Endothelial cell of umbilical vein (primary cell): ENCODE data around the gene SQSTM1. TPM values are rescaled to one million over a fixed set of nuclear protein-coding genes. Genes with fewer than 3 reads are reported as not detected.

ENCODE experiments used
- BruUV-seq: library from RNA; stranded (reverse); fragments of 400-500 nt; replicated peaks from 2 replicates; lab custom pipeline; 2021; lab: Mats Ljungman, UMichigan
- CTCF ChIA-PET: fragments of 300-600, 350-600 bp; sonication (Branson Sonifier 250); formaldehyde crosslinking; loops from one replicate; lab custom pipeline; 2021; ENCODE audit warnings: antibody characterized with exemption, inconsistent platforms; lab: Charles Lee
- POLR2A ChIA-PET: fragments of 300-600, 350-600 bp; sonication (Branson Sonifier 250); formaldehyde crosslinking; loops from one replicate; lab custom pipeline; 2021; ENCODE audit warnings: antibody characterized with exemption, inconsistent platforms; lab: Charles Lee
- DNase-seq: peaks from one replicate; pipeline ENCODE4 v3.0.0-alpha.2; 2011; ENCODE audit warnings: low read depth, low spot score
- FAIRE-seq: peaks from 2 replicates; lab custom pipeline; 2011; peaks lifted over from hg19 to GRCh38; lab: Jason Lieb, UNC
- H2AFZ ChIP-seq: 2 replicates; pipeline ENCODE4 v1.6.0; 2012; ENCODE audit warnings: low read depth, low read length, control low read depth, inconsistent platforms
- H3K27ac ChIP-seq: 2 replicates; pipeline ENCODE4 v1.5.1; 2011; ENCODE audit warnings: low read depth, mild to moderate bottlenecking, control low read depth, low read length, moderate library complexity; ENCODE audit not compliant: insufficient read depth
- H3K27me3 ChIP-seq, 2 experiments: 2 replicates each; pipeline versions ENCODE4 v1.6.0 to v1.6.1; 2011; ENCODE audit warnings: low read length in 2 of 2, mixed read lengths in 1 of 2; ENCODE audit not compliant: control insufficient read depth in 2 of 2, insufficient read depth in 2 of 2
- H3K36me3 ChIP-seq, 2 experiments: 2 replicates in 1 of 2; 3 replicates in 1 of 2; pipeline ENCODE4 v1.5.1; 2011; ENCODE audit warnings: low read length in 2 of 2, mild to moderate bottlenecking in 1 of 2, moderate library complexity in 1 of 2; ENCODE audit not compliant: control insufficient read depth in 2 of 2, insufficient read depth in 2 of 2; ENCODE audit errors: extremely low read depth in 1 of 2
- H3K4me1 ChIP-seq: 3 replicates; pipeline ENCODE4 v1.5.1; 2011; ENCODE audit warnings: mild to moderate bottlenecking, low read length; ENCODE audit not compliant: control insufficient read depth, insufficient read depth; ENCODE audit errors: extremely low read depth
- H3K4me2 ChIP-seq: 2 replicates; pipeline ENCODE4 v1.6.1; 2011; ENCODE audit warnings: low read length, control low read depth, mixed read lengths; ENCODE audit not compliant: insufficient read depth
- H3K4me3 ChIP-seq, 3 experiments: fragments of 200-600 bp in 1 of 3; sonication (generic), shearing (Covaris generic) in 1 of 3; replicated peaks in 1 of 3; 2 replicates each; pipeline ENCODE4 v1.5.1; 2011 to 2016; ENCODE audit warnings: control low read depth in 3 of 3, low read length in 3 of 3, mild to moderate bottlenecking in 2 of 3, inconsistent platforms in 1 of 3, low read depth in 1 of 3, moderate library complexity in 1 of 3; ENCODE audit not compliant: insufficient read depth in 1 of 3
- H3K79me2 ChIP-seq: 2 replicates; pipeline ENCODE4 v1.6.0; 2012; ENCODE audit warnings: low read length, inconsistent platforms; ENCODE audit not compliant: control insufficient read depth, insufficient read depth
- H3K9ac ChIP-seq: replicated peaks from 2 replicates; pipeline ENCODE3; 2011; ENCODE audit warnings: low read length, control low read depth; ENCODE audit not compliant: insufficient read depth; ENCODE audit errors: extremely low read depth
- H3K9me1 ChIP-seq: replicated peaks from 3 replicates; pipeline ENCODE4 v1.6.0; 2011; ENCODE audit warnings: mild to moderate bottlenecking, low read length; ENCODE audit not compliant: control insufficient read depth, insufficient read depth; ENCODE audit errors: extremely low read depth
- H3K9me3 ChIP-seq: replicated peaks from 2 replicates; pipeline ENCODE4 v1.5.1; 2012; ENCODE audit warnings: low read length, inconsistent platforms; ENCODE audit not compliant: control insufficient read depth, insufficient read depth
- H4K20me1 ChIP-seq: replicated peaks from 2 replicates; pipeline ENCODE3; 2011; ENCODE audit warnings: mild to moderate bottlenecking, low read length; ENCODE audit not compliant: control insufficient read depth, insufficient read depth; ENCODE audit errors: extremely low read depth
- CTCF ChIP-seq, 2 donors: IDR thresholded peaks; 1 replicate in 1 of 2; 2 replicates in 1 of 2; pipeline ENCODE4 v1.5.1; 2011; ENCODE audit warnings: low read length in 2 of 2, mild to moderate bottlenecking in 2 of 2, moderate library complexity in 2 of 2, control low read depth in 1 of 2, inconsistent platforms in 1 of 2, low read depth in 1 of 2; ENCODE audit not compliant: insufficient read depth in 1 of 2; ENCODE audit errors: extremely low read depth in 1 of 2
- EZH2 ChIP-seq: IDR thresholded peaks from 2 replicates; pipeline ENCODE4 v1.6.1; 2012; ENCODE audit warnings: borderline replicate concordance, low read depth, mild to moderate bottlenecking, moderate library complexity, low read length, inconsistent platforms; ENCODE audit not compliant: severe bottlenecking
- FOS ChIP-seq: IDR thresholded peaks from 2 replicates; pipeline ENCODE4 v1.6.1; 2011; ENCODE audit warnings: mild to moderate bottlenecking, low read length, moderate library complexity, borderline replicate concordance; ENCODE audit not compliant: insufficient read depth
- GATA2 ChIP-seq: IDR thresholded peaks from 2 replicates; pipeline ENCODE4 v1.7.0; 2011; ENCODE audit warnings: low read depth, mild to moderate bottlenecking, moderate library complexity, mixed read lengths, low read length; ENCODE audit not compliant: insufficient read length, insufficient read depth
- JUN ChIP-seq: IDR thresholded peaks from 2 replicates; pipeline ENCODE4 v1.6.1; 2011; ENCODE audit warnings: borderline replicate concordance, low read depth; ENCODE audit not compliant: insufficient read length, insufficient read depth
- MAX ChIP-seq: IDR thresholded peaks from 2 replicates; pipeline ENCODE4 v1.6.1; 2011; ENCODE audit not compliant: insufficient read depth, insufficient read length
- MYC ChIP-seq: IDR thresholded peaks from one replicate; pipeline ENCODE4 v1.6.1; 2011; ENCODE audit warnings: mild to moderate bottlenecking, low read depth, low read length
- POLR2A ChIP-seq: IDR thresholded peaks from 2 replicates; pipeline ENCODE4 v1.6.1; 2012; ENCODE audit warnings: low read depth, mild to moderate bottlenecking, control low read depth, low read length
- POLR2AphosphoS5 ChIP-seq: IDR thresholded peaks from 2 replicates; pipeline ENCODE4 v1.6.1; 2012; ENCODE audit warnings: low read depth, mild to moderate bottlenecking, control low read depth, low read length, moderate library complexity; ENCODE audit not compliant: insufficient read depth
- dilution Hi-C: fragments of 300-500 bp; cut with MboI; formaldehyde crosslinking; loops from one replicate; pipeline ENCODE4 v1.15.0; 2019; ENCODE audit warnings: low sequenced_read_pairs; ENCODE audit not compliant: extremely low pct_ligation_motif_present
- intact Hi-C: fragments of 100-400 bp; cut with micrococcal nuclease; formaldehyde crosslinking; loops from one replicate; pipeline ENCODE4 v1.10.0; 2022
- polyA plus RNA-seq, 4 experiments: library from polyadenylated mRNA; depleted of rRNA in 3 of 4; stranded (reverse) in 3 of 4; unstranded in 1 of 4; fragments of >200 nt; gene quantifications; 2 replicates each; pipeline versions ENCODE4 v1.2.1 to v1.2.3, GENCODE V29; 2011 to 2012; ENCODE audit warnings: missing spikeins in 1 of 4
- total RNA-seq: library from RNA; stranded (reverse); gene quantifications from 2 replicates; pipeline ENCODE4 v1.2.3, GENCODE V29; 2021

SQSTM1 gene
- total and polyA plus RNA-seq, 2 donors (not counting 3 experiments of a cell fraction or from before 2014, with no cell fraction given): 302 to 346 TPM

GRCh38 chr5:179865491-179866240, 45.0 kb downstream of the SQSTM1 start:
- CTCF ChIA-PET: interaction anchor here (1.5 kb wide), 1 partner anchor 226 kb away, joined by 4 read pairs; no protein-coding TSS in a partner anchor

More at GRCh38 chr5:179865491-179866240, 45.0 kb downstream of the SQSTM1 start:
- dilution Hi-C loops: no loop called here
- Histone ChIP-seq H3K36me3 (peaks cover 4 to 57% of the 10 kb centered on the region in 2 experiments), H3K4me2 (no peak overlapping the region), H3K27me3 (no peaks in the 10 kb centered on the region), H4K20me1 (no peaks in the 10 kb centered on the region), H3K9me1 (no peaks in the 10 kb centered on the region), H3K4me3 (no peak overlapping the region), H3K4me1 (no peaks in the 10 kb centered on the region), H2AFZ (no peak overlapping the region), H3K27ac (no peak overlapping the region), H3K9me3 (no peaks in the 10 kb centered on the region), H3K79me2 (no peaks in the 10 kb centered on the region), H3K9ac (no peak overlapping the region)
- BruUV-seq: no TSS peak
- TF ChIP-seq EZH2: no peak
- TF ChIP-seq FOS: no peak
- TF ChIP-seq POLR2AphosphoS5: no peak
- no peak for TF ChIP-seq MYC
- no peak for TF ChIP-seq POLR2A
- no peak for TF ChIP-seq JUN
- TF ChIP-seq MAX: no peak
- TF ChIP-seq GATA2: no peak
- TF ChIP-seq CTCF (IDR thresholded peaks at IDR 0.05; ENCODE audit: extremely low read depth in 1 of 2, insufficient read depth in 1 of 2, low read depth in 1 of 2, low read length in 2 of 2): no peak
- intact Hi-C loops: no loop called here
- DNase-seq (no peak), FAIRE-seq (no peak)
- POLR2A ChIA-PET: no interaction called here
